ENCODE data around the gene CDH12.
"Not testable (repeated sequence)": the region's sequence is repeated elsewhere in the genome, so short reads cannot be mapped to it uniquely, and the experiment has no call there.

Gene CDH12

DNA sequence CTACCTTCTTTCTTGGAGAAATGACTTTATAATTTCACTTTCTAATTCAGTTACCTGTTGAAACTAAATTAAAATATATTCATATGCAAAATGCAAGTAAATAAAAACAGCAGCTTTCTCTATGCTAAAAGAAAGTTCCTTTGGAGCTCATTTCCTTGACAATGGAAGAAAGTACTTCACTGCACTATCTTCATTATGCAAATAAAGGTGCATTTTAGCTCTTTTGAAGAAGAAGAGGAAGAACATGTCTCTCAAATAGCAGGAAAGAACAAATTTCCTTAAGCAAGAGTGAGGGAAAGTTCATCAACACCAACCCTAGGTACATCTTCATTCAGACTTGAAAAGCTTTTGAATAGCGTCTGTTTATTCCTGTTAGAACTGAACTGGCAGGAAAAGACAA is 901.6 kb downstream of the CDH12 start:
- H4K91ac ChIP-seq (ENCODE audit: low read depth, low read length); H4K8ac ChIP-seq (ENCODE audit: low read depth, low read length); DNase-seq; H2BK120ac ChIP-seq (ENCODE audit: insufficient read depth, low read length, poor library complexity); H3K36me3 ChIP-seq (ENCODE audit: control insufficient read depth in 1 of 2, insufficient read depth in 2 of 2, low read length in 2 of 2); H4K12ac ChIP-seq (ENCODE audit: low read depth, low read length); H3K9me3 ChIP-seq (ENCODE audit: insufficient read depth, low read depth, low read length); H2AFZ ChIP-seq (ENCODE audit: insufficient read depth, low read length, poor library complexity); H2BK12ac ChIP-seq (ENCODE audit: low read length); H3K79me1 ChIP-seq (ENCODE audit: low read length); H2AK5ac ChIP-seq (ENCODE audit: low read length); H3K4ac ChIP-seq (ENCODE audit: low read depth, low read length); H3K4me3 ChIP-seq (ENCODE audit: low read depth, low read length); H2BK5ac ChIP-seq (ENCODE audit: low read depth, low read length, poor library complexity); H3K14ac ChIP-seq (ENCODE audit: low read length); H3K4me1 ChIP-seq (ENCODE audit: control insufficient read depth in 1 of 2, insufficient read depth in 2 of 2, low read length in 2 of 2); H3K27ac ChIP-seq (ENCODE audit: low read depth, low read length); H3K4me2 ChIP-seq (ENCODE audit: low read length); H3K27me3 ChIP-seq (ENCODE audit: insufficient read depth, low read length); H3K23ac ChIP-seq (ENCODE audit: low read length); H3K9ac ChIP-seq (ENCODE audit: low read length); H3K79me2 ChIP-seq (ENCODE audit: control insufficient read depth, insufficient read depth, low read length, poor library complexity); H3K18ac ChIP-seq (ENCODE audit: low read length): not testable (repeated sequence)
- WGBS (ENCODE audit: extremely low coverage, insufficient coverage, insufficient read length) = no CpG with 5 or more reads among the region's 1 CpG

DNA sequence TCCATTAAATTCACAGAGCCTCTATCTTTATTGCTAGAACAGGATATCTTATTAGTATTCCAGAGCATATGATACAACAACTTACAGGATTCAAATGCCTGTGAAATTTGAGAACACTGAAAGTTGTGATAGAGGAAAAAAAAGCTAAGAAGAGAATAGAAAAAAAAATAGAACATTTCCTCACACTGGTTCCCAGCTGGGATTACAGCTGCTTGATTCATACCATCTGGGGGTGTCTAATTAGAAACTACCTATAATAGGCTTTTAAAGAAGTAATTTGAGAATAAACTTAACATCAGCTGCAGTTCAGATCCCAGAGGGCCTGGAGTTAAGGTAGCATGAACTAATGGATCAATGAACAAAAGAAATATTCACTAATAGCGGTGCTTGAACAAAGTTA is 922.0 kb downstream of the CDH12 start:
- H3K27ac ChIP-seq (ENCODE audit: low read depth, low read length) = no peak overlapping the region

DNA sequence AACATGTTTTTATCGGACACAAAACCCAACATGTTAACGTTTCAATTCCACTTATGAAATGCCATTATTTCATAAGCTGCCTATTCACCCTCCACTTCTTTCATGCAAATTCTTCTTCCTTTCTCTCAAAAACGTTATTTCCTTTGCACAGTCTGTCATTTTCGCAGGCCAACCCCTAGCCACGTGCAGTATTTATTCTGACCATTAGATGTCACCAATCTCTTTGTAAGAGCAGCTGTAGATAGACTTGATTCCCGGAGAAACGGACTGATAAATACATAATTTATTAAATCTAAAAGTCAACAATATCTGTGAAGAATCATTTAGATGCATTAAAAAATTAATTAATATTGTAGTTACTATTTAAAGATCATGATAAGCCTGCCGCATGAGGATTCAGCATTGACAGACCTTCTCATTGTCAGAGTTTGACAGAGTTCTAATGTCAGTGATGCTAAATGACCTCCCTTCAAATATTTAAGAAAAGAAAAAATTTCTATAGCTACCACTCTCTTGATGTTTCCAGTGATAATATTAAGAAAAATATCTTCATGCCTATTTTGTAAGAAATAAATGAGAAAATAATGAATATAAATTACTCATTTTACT is 933.6 kb downstream of the CDH12 start:
- H3K9me3 ChIP-seq (ENCODE audit: insufficient read depth, low read depth, low read length) = no peaks in the 10 kb centered on the region
- H3K23ac ChIP-seq (ENCODE audit: low read length) = no peak overlapping the region
- H2BK12ac ChIP-seq (ENCODE audit: low read length) = no peak overlapping the region
- no peak overlapping the region for H3K4ac ChIP-seq (ENCODE audit: low read depth, low read length)
- H3K4me2 ChIP-seq (ENCODE audit: low read length) = no peak overlapping the region
- H4K12ac ChIP-seq (ENCODE audit: low read depth, low read length) = no peak overlapping the region
- H3K18ac ChIP-seq (ENCODE audit: low read length) = no peak overlapping the region
- no peaks in the 10 kb centered on the region for H3K79me2 ChIP-seq (ENCODE audit: control insufficient read depth, insufficient read depth, low read length, poor library complexity)
- no peak overlapping the region for H2AK5ac ChIP-seq (ENCODE audit: low read length)
- H3K4me1 ChIP-seq (ENCODE audit: control insufficient read depth in 1 of 2, insufficient read depth in 2 of 2, low read length in 2 of 2) = no peaks in the 10 kb centered on the region
- peak in 1 of 2 donors; percentile 51 for DNase-seq
- H3K27ac ChIP-seq (ENCODE audit: low read depth, low read length) = no peak overlapping the region
- no peak overlapping the region for H3K9ac ChIP-seq (ENCODE audit: low read length)
- WGBS (ENCODE audit: extremely low coverage, insufficient coverage, insufficient read length) = no CpG with 5 or more reads among the region's 8 CpGs
- H3K36me3 ChIP-seq (ENCODE audit: control insufficient read depth in 1 of 2, insufficient read depth in 2 of 2, low read length in 2 of 2) = no peaks in the 10 kb centered on the region
- no peaks in the 10 kb centered on the region for H3K79me1 ChIP-seq (ENCODE audit: low read length)
- H4K91ac ChIP-seq (ENCODE audit: low read depth, low read length) = no peak overlapping the region
- H2AFZ ChIP-seq (ENCODE audit: insufficient read depth, low read length, poor library complexity) = no peak overlapping the region
- no peak overlapping the region for H3K4me3 ChIP-seq (ENCODE audit: low read depth, low read length)
- no peaks in the 10 kb centered on the region for H3K27me3 ChIP-seq (ENCODE audit: insufficient read depth, low read length)
- H3K14ac ChIP-seq (ENCODE audit: low read length) = no peak overlapping the region
- no peak overlapping the region for H2BK5ac ChIP-seq (ENCODE audit: low read depth, low read length, poor library complexity)
- H2BK120ac ChIP-seq (ENCODE audit: insufficient read depth, low read length, poor library complexity) = no peak overlapping the region
- no peak overlapping the region for H4K8ac ChIP-seq (ENCODE audit: low read depth, low read length)

More for the DNA sequence above, 922.0 kb downstream of the CDH12 start:
- Histone ChIP-seq H3K18ac (ENCODE audit: low read length) (no peak overlapping the region), H2AK5ac (ENCODE audit: low read length) (no peak overlapping the region), H4K8ac (ENCODE audit: low read depth, low read length) (no peak overlapping the region), H3K79me1 (ENCODE audit: low read length) (no peaks in the 10 kb centered on the region), H3K36me3 (ENCODE audit: control insufficient read depth in 1 of 2, insufficient read depth in 2 of 2, low read length in 2 of 2) (no peaks in the 10 kb centered on the region), H2BK12ac (ENCODE audit: low read length) (no peak overlapping the region), H3K4me1 (ENCODE audit: control insufficient read depth in 1 of 2, insufficient read depth in 2 of 2, low read length in 2 of 2) (no peaks in the 10 kb centered on the region), H3K4ac (ENCODE audit: low read depth, low read length) (no peak overlapping the region), H3K4me3 (ENCODE audit: low read depth, low read length) (no peak overlapping the region), H3K14ac (ENCODE audit: low read length) (no peak overlapping the region), H3K9me3 (ENCODE audit: insufficient read depth, low read depth, low read length) (peaks cover 2% of the 10 kb centered on the region), H3K4me2 (ENCODE audit: low read length) (no peak overlapping the region), H2AFZ (ENCODE audit: insufficient read depth, low read length, poor library complexity) (no peak overlapping the region), H2BK5ac (ENCODE audit: low read depth, low read length, poor library complexity) (no peak overlapping the region), H3K27me3 (ENCODE audit: insufficient read depth, low read length) (no peaks in the 10 kb centered on the region), H3K79me2 (ENCODE audit: control insufficient read depth, insufficient read depth, low read length, poor library complexity) (no peaks in the 10 kb centered on the region), H4K91ac (ENCODE audit: low read depth, low read length) (no peak overlapping the region), H3K9ac (ENCODE audit: low read length) (no peak overlapping the region), H2BK120ac (ENCODE audit: insufficient read depth, low read length, poor library complexity) (no peak overlapping the region), H4K12ac (ENCODE audit: low read depth, low read length) (no peak overlapping the region), H3K23ac (ENCODE audit: low read length) (no peak overlapping the region)
- no peak for DNase-seq
- no CpG with 5 or more reads among the region's 1 CpG for WGBS (ENCODE audit: extremely low coverage, insufficient coverage, insufficient read length)

DNA sequence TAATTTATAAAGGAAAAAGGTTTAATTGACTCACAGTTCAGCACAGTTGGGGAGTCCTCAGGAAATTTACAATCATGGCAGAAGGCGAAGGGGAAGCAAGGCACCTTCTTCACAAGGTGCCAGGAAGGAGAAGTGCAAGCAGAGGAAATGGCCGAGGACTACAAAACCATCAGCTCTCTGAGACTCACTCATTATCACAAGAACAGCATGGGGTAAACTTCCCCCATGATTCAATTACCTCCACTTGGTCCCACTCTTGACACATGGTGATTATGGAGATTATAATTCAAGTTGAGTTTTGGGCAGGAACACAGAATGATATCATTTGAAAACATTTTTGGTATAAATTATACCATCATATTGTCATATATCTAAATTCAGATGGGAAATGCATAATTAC is 934.7 kb downstream of the CDH12 start:
- no peaks in the 10 kb centered on the region for H3K36me3 ChIP-seq (ENCODE audit: control insufficient read depth in 1 of 2, insufficient read depth in 2 of 2, low read length in 2 of 2)
- no peak overlapping the region for H3K4me3 ChIP-seq (ENCODE audit: low read depth, low read length)
- H3K4me1 ChIP-seq (ENCODE audit: control insufficient read depth in 1 of 2, insufficient read depth in 2 of 2, low read length in 2 of 2) = no peaks in the 10 kb centered on the region
- no peak overlapping the region for H2AK5ac ChIP-seq (ENCODE audit: low read length)
- no peak overlapping the region for H4K8ac ChIP-seq (ENCODE audit: low read depth, low read length)
- H3K9ac ChIP-seq (ENCODE audit: low read length) = no peak overlapping the region
- no peaks in the 10 kb centered on the region for H3K79me2 ChIP-seq (ENCODE audit: control insufficient read depth, insufficient read depth, low read length, poor library complexity)
- no peak overlapping the region for H2BK5ac ChIP-seq (ENCODE audit: low read depth, low read length, poor library complexity)
- H3K14ac ChIP-seq (ENCODE audit: low read length) = no peak overlapping the region
- no peak overlapping the region for H4K91ac ChIP-seq (ENCODE audit: low read depth, low read length)
- no peak overlapping the region for H2AFZ ChIP-seq (ENCODE audit: insufficient read depth, low read length, poor library complexity)
- no peak overlapping the region for H2BK12ac ChIP-seq (ENCODE audit: low read length)
- no peaks in the 10 kb centered on the region for H3K79me1 ChIP-seq (ENCODE audit: low read length)
- no peak overlapping the region for H4K12ac ChIP-seq (ENCODE audit: low read depth, low read length)
- H3K4me2 ChIP-seq (ENCODE audit: low read length) = no peak overlapping the region
- no peaks in the 10 kb centered on the region for H3K9me3 ChIP-seq (ENCODE audit: insufficient read depth, low read depth, low read length)
- no peak overlapping the region for H3K27ac ChIP-seq (ENCODE audit: low read depth, low read length)
- DNase-seq = no peak
- no peak overlapping the region for H3K23ac ChIP-seq (ENCODE audit: low read length)
- no CpG with 5 or more reads among the region's 2 CpGs for WGBS (ENCODE audit: extremely low coverage, insufficient coverage, insufficient read length)
- no peaks in the 10 kb centered on the region for H3K27me3 ChIP-seq (ENCODE audit: insufficient read depth, low read length)
- no peak overlapping the region for H2BK120ac ChIP-seq (ENCODE audit: insufficient read depth, low read length, poor library complexity)
- no peak overlapping the region for H3K4ac ChIP-seq (ENCODE audit: low read depth, low read length)
- no peak overlapping the region for H3K18ac ChIP-seq (ENCODE audit: low read length)

All from trophoblast cell (in vitro differentiated cells and primary cell).